GM23338 (cell line): ENCODE measurements around the gene BIRC6. TPM values are rescaled to one million over a fixed set of nuclear protein-coding genes. Genes with fewer than 3 reads are reported as not detected.

Experiments
- ATAC-seq: fragments of 200-7000 bp; cut with Tn5 transposase; 3 replicates; pipeline ENCODE4 v1.9.1; 2020
- DNase-seq: peaks from one replicate; pipeline ENCODE4 v3.0.0-alpha.2; 2015; ENCODE audit warnings: low spot score
- H2AFZ ChIP-seq: fragments of 200-600 bp; sonication (generic); 2 replicates; pipeline ENCODE4 v1.8.0; 2016; ENCODE audit warnings: antibody characterized with exemption, mild to moderate bottlenecking, moderate library complexity
- H3F3A ChIP-seq: fragments of 200-600 bp; sonication (generic); replicated peaks from 2 replicates; pipeline ENCODE4 v1.8.0; 2017; ENCODE audit warnings: antibody characterized with exemption, mixed run types, low read depth
- H3K27ac ChIP-seq: fragments of 200-600 bp; sonication (generic); 2 replicates; pipeline ENCODE4 v1.6.1; 2016; ENCODE audit warnings: low read depth
- H3K27me3 ChIP-seq: fragments of 200-600 bp; sonication (generic); 2 replicates; pipeline ENCODE4 v1.8.0; 2016; ENCODE audit warnings: mild to moderate bottlenecking, mixed run types, moderate library complexity; ENCODE audit not compliant: insufficient read depth
- H3K36me3 ChIP-seq: fragments of 200-600 bp; sonication (generic); 2 replicates; pipeline ENCODE4 v1.8.0; 2016; ENCODE audit warnings: mild to moderate bottlenecking; ENCODE audit not compliant: insufficient read depth
- H3K4me1 ChIP-seq: fragments of 200-600 bp; sonication (generic); 2 replicates; pipeline ENCODE4 v1.8.0; 2016; ENCODE audit warnings: mild to moderate bottlenecking, moderate library complexity; ENCODE audit not compliant: insufficient read depth
- H3K4me2 ChIP-seq: fragments of 200-600 bp; sonication (generic); 2 replicates; pipeline ENCODE4 v1.7.1; 2017; ENCODE audit warnings: mixed run types
- H3K4me3 ChIP-seq: fragments of 200-600 bp; sonication (generic); 2 replicates; pipeline ENCODE4 v1.6.1; 2016; ENCODE audit warnings: mixed run types
- H3K79me2 ChIP-seq: fragments of 200-600 bp; sonication (generic); replicated peaks from 2 replicates; pipeline ENCODE4 v1.8.0; 2017; ENCODE audit warnings: mild to moderate bottlenecking; ENCODE audit not compliant: insufficient read depth
- H3K9me2 ChIP-seq: fragments of 200-600 bp; sonication (generic); 2 replicates; pipeline ENCODE4 v1.8.0; 2017; ENCODE audit not compliant: insufficient read depth
- H4K20me1 ChIP-seq: fragments of 200-600 bp; sonication (generic); replicated peaks from 2 replicates; pipeline ENCODE4 v1.8.0; 2017; ENCODE audit warnings: mild to moderate bottlenecking; ENCODE audit not compliant: insufficient read depth
- H3K27ac Mint-ChIP-seq: 2 replicates; pipeline ENCODE4 v1.8.0; 2020; ENCODE audit warnings: inconsistent platforms, mild to moderate bottlenecking, moderate library complexity, mixed read lengths
- H3K27me3 Mint-ChIP-seq: 3 replicates; pipeline ENCODE4 v1.8.0; 2022; ENCODE audit warnings: low read depth, mild to moderate bottlenecking, moderate library complexity, mixed read lengths, inconsistent platforms; ENCODE audit not compliant: insufficient read depth, poor library complexity
- H3K36me3 Mint-ChIP-seq: 3 replicates; pipeline ENCODE4 v1.8.0; 2021; ENCODE audit warnings: low read depth, mild to moderate bottlenecking, inconsistent platforms, moderate library complexity, mixed read lengths
- H3K4me1 Mint-ChIP-seq: 3 replicates; pipeline ENCODE4 v1.8.0; 2020; ENCODE audit warnings: mild to moderate bottlenecking, inconsistent platforms, mixed read lengths
- H3K4me3 Mint-ChIP-seq: 3 replicates; pipeline ENCODE4 v1.8.0; 2021; ENCODE audit warnings: moderate library complexity, mild to moderate bottlenecking, inconsistent platforms, mixed read lengths
- H3K9me3 Mint-ChIP-seq: 3 replicates; pipeline ENCODE4 v1.8.0; 2020; ENCODE audit warnings: moderate library complexity, mild to moderate bottlenecking, inconsistent platforms, mixed read lengths
- CREB1 ChIP-seq: fragments of 250-450 bp; sonication (Bioruptor Pico); IDR thresholded peaks from 2 replicates; pipeline ENCODE4 v1.5.0; 2020; ENCODE audit warnings: low read depth, mild to moderate bottlenecking, moderate library complexity
- EZH2 ChIP-seq: fragments of 200-600 bp; sonication (generic); IDR thresholded peaks from one replicate; pipeline ENCODE4 v1.8.0; 2017; ENCODE audit warnings: antibody characterized with exemption, mild to moderate bottlenecking, low read depth; ENCODE audit not compliant: unreplicated experiment
- EZH2phosphoT487 ChIP-seq: fragments of 200-600 bp; sonication (generic); IDR thresholded peaks from one replicate; pipeline ENCODE4 v1.8.1; 2018; ENCODE audit warnings: antibody characterized with exemption; ENCODE audit not compliant: unreplicated experiment
- JUNB ChIP-seq: IDR thresholded peaks from one replicate; pipeline ENCODE4 v1.6.1; 2016; ENCODE audit warnings: antibody characterized with exemption; ENCODE audit not compliant: unreplicated experiment
- NANOG ChIP-seq: IDR thresholded peaks from 2 replicates; pipeline ENCODE4 v1.6.1; 2016; ENCODE audit warnings: antibody characterized with exemption, borderline replicate concordance
- POLR2AphosphoS5 ChIP-seq: IDR thresholded peaks from 2 replicates; pipeline ENCODE4 v1.6.1; 2016; ENCODE audit warnings: antibody characterized with exemption, low read depth
- STAT1 ChIP-seq: IDR thresholded peaks from one replicate; pipeline ENCODE4 v1.6.1; 2016; ENCODE audit warnings: antibody characterized with exemption; ENCODE audit not compliant: unreplicated experiment
- ZNF114 ChIP-seq: fragments of 250-450 bp; sonication (Bioruptor Pico); IDR thresholded peaks from 2 replicates; pipeline ENCODE4 v1.5.0; 2020; ENCODE audit warnings: mild to moderate bottlenecking, moderate library complexity
- ZNF331 ChIP-seq: fragments of 250-450 bp; sonication (Bioruptor Pico); IDR thresholded peaks from 2 replicates; pipeline ENCODE4 v1.5.0; 2020; ENCODE audit warnings: low read depth, mild to moderate bottlenecking, moderate library complexity
- polyA plus RNA-seq: library from polyadenylated mRNA; unstranded; fragments of >200 nt; fragmentation: Nextera tagmentation; extraction: Ambion mirVana; gene quantifications from 2 replicates; pipeline ENCODE4 v1.2.1, GENCODE V29; 2016
- total RNA-seq: library from RNA; depleted of rRNA; stranded (reverse); fragments of >200 nt; shearing (Covaris generic); gene quantifications from 2 replicates; pipeline ENCODE4 v1.2.3, GENCODE V29; 2014
- TF ChIP-seq, protein P1 (sequence below): IDR thresholded peaks from one replicate; pipeline ENCODE4 v1.6.1; 2018; ENCODE audit warnings: antibody characterized with exemption; ENCODE audit not compliant: unreplicated experiment
- TF ChIP-seq, protein P2 (sequence below): IDR thresholded peaks from 2 replicates; pipeline ENCODE4 v1.6.1; 2016; ENCODE audit warnings: antibody characterized with exemption
- TF ChIP-seq, protein P3 (sequence below), 2 experiments: fragments of 200-600 bp in 1 of 2; sonication (generic) in 1 of 2; conservative IDR thresholded peaks; 2 replicates each; pipeline versions ENCODE4 v1.5.1 to v1.6.1; 2016 to 2017; ENCODE audit warnings: antibody characterized with exemption in 2 of 2, low read depth in 2 of 2, mild to moderate bottlenecking in 2 of 2, moderate library complexity in 1 of 2

Gene BIRC6
- total and polyA plus RNA-seq, 2 experiments from 2014 or later, result 85.8 to 131 TPM

DNA sequence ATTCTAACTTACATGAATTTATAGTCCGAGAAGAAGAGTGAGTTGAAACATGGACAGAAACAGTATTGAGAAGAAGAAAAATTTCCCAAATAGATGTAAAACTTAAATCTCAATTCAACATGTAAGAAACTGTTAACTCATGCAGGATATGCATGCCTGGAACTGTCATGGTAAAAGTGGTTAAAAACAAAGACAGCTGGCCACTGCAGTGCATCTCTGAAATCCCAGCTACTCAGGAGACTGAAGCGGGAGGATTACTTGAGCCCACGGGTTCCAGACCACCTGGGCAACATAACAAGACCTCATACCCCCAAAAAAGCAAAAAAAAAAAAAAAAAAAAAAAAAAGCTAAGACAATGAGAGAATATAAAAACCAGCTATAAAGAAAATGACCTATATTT lies 178.0 kb downstream of the BIRC6 start:
- no peak for TF ChIP-seq CREB1
- no peak for TF ChIP-seq JUNB
- no peak for TF ChIP-seq EZH2phosphoT487
- H3K36me3 Mint-ChIP-seq, result peaks cover 36% of the 10 kb centered on the region; the same call in 2 of the 3 replicates
- no peaks in the 10 kb centered on the region for H3K27me3 Mint-ChIP-seq
- Histone ChIP-seq H3K4me3 (no peak overlapping the region), H3K9me2 (no peaks in the 10 kb centered on the region), H3K4me1 (no peaks in the 10 kb centered on the region), H3K4me2 (no peak overlapping the region), H3K27me3 (no peaks in the 10 kb centered on the region), H2AFZ (no peak overlapping the region), H3K36me3 (peaks cover 3% of the 10 kb centered on the region; the same call in 1 of the 2 replicates), H3K27ac (no peak overlapping the region), H3K79me2 (peaks cover 4% of the 10 kb centered on the region), H4K20me1 (no peaks in the 10 kb centered on the region), H3F3A (no peaks in the 10 kb centered on the region)
- no peak overlapping the region for H3K4me3 Mint-ChIP-seq
- H3K4me1 Mint-ChIP-seq, result no peaks in the 10 kb centered on the region
- H3K9me3 Mint-ChIP-seq, result no peaks in the 10 kb centered on the region; the same call in 2 of the 3 replicates
- no peak for ATAC-seq
- no peak overlapping the region for H3K27ac Mint-ChIP-seq
- no peak for DNase-seq

DNA sequence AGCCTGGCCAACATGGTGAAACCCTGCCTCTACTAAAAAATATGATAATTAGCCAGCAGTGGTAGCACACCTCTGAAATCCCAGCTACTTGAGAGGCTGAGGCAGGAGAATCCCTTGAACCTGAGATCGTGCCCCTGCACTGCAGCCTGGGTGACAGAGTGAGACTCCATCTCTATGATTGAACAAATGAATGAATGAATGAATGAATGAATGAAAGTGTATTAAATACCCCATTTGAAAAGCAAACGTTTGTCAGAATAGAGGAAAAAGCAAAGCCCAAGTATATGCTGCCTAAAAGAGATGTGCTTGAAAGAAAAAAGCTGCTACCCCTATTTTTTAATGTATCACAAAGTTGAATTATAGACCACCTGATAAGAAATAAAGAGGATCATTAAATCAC lies 181.9 kb downstream of the BIRC6 start:
- no peaks in the 10 kb centered on the region for H3K4me1 ChIP-seq
- 0 out of 2 replicates have a peak, but pooled peaks cover 3% of the 10 kb centered on the region for H4K20me1 ChIP-seq
- no peak for ATAC-seq
- DNase-seq, result no peak
- no peak overlapping the region for H3K4me3 ChIP-seq
- H3K9me3 Mint-ChIP-seq, result no peaks in the 10 kb centered on the region; the same call in 2 of the 3 replicates
- peaks cover 4% of the 10 kb centered on the region for H3K79me2 ChIP-seq
- no peak overlapping the region for H3K27ac Mint-ChIP-seq
- H3K27me3 Mint-ChIP-seq, result no peaks in the 10 kb centered on the region
- no peak overlapping the region for H2AFZ ChIP-seq
- no peak overlapping the region for H3K4me3 Mint-ChIP-seq
- H3K27me3 ChIP-seq, result no peaks in the 10 kb centered on the region
- H3K4me2 ChIP-seq, result no peak overlapping the region
- no peaks in the 10 kb centered on the region for H3K4me1 Mint-ChIP-seq
- H3K9me2 ChIP-seq, result no peaks in the 10 kb centered on the region
- no peak overlapping the region for H3K27ac ChIP-seq
- H3K36me3 ChIP-seq, result no peaks in the 10 kb centered on the region; the same call in 1 of the 2 replicates
- peaks cover 30% of the 10 kb centered on the region; the same call in 2 of the 3 replicates for H3K36me3 Mint-ChIP-seq
- H3F3A ChIP-seq, result no peaks in the 10 kb centered on the region
- TF ChIP-seq, protein P1, sequence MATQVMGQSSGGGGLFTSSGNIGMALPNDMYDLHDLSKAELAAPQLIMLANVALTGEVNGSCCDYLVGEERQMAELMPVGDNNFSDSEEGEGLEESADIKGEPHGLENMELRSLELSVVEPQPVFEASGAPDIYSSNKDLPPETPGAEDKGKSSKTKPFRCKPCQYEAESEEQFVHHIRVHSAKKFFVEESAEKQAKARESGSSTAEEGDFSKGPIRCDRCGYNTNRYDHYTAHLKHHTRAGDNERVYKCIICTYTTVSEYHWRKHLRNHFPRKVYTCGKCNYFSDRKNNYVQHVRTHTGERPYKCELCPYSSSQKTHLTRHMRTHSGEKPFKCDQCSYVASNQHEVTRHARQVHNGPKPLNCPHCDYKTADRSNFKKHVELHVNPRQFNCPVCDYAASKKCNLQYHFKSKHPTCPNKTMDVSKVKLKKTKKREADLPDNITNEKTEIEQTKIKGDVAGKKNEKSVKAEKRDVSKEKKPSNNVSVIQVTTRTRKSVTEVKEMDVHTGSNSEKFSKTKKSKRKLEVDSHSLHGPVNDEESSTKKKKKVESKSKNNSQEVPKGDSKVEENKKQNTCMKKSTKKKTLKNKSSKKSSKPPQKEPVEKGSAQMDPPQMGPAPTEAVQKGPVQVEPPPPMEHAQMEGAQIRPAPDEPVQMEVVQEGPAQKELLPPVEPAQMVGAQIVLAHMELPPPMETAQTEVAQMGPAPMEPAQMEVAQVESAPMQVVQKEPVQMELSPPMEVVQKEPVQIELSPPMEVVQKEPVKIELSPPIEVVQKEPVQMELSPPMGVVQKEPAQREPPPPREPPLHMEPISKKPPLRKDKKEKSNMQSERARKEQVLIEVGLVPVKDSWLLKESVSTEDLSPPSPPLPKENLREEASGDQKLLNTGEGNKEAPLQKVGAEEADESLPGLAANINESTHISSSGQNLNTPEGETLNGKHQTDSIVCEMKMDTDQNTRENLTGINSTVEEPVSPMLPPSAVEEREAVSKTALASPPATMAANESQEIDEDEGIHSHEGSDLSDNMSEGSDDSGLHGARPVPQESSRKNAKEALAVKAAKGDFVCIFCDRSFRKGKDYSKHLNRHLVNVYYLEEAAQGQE, result no peak
- TF ChIP-seq JUNB (no peak), ZNF331 (CRISPR knock-in tag) (no peak), POLR2AphosphoS5 (no peak), EZH2phosphoT487 (no peak), STAT1 (no peak), EZH2 (no peak), ZNF114 (CRISPR knock-in tag) (no peak), NANOG (no peak)
- TF ChIP-seq, protein P2, sequence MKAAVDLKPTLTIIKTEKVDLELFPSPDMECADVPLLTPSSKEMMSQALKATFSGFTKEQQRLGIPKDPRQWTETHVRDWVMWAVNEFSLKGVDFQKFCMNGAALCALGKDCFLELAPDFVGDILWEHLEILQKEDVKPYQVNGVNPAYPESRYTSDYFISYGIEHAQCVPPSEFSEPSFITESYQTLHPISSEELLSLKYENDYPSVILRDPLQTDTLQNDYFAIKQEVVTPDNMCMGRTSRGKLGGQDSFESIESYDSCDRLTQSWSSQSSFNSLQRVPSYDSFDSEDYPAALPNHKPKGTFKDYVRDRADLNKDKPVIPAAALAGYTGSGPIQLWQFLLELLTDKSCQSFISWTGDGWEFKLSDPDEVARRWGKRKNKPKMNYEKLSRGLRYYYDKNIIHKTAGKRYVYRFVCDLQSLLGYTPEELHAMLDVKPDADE, result no peak
- TF ChIP-seq, protein P3, sequence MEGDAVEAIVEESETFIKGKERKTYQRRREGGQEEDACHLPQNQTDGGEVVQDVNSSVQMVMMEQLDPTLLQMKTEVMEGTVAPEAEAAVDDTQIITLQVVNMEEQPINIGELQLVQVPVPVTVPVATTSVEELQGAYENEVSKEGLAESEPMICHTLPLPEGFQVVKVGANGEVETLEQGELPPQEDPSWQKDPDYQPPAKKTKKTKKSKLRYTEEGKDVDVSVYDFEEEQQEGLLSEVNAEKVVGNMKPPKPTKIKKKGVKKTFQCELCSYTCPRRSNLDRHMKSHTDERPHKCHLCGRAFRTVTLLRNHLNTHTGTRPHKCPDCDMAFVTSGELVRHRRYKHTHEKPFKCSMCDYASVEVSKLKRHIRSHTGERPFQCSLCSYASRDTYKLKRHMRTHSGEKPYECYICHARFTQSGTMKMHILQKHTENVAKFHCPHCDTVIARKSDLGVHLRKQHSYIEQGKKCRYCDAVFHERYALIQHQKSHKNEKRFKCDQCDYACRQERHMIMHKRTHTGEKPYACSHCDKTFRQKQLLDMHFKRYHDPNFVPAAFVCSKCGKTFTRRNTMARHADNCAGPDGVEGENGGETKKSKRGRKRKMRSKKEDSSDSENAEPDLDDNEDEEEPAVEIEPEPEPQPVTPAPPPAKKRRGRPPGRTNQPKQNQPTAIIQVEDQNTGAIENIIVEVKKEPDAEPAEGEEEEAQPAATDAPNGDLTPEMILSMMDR (conservative IDR thresholded peaks at IDR 0.05; ENCODE audit: low read depth in 2 of 2), result no peak
